Kidney (tissue), 14 donors: ENCODE measurements around the gene SLC1A1. TPM values are rescaled to one million over a fixed set of nuclear protein-coding genes. Genes with fewer than 3 reads are reported as not detected.
A peak's percentile ranks its signal among the peaks of the same experiment; 100 is the strongest.

Source experiments
- DNase-seq, 5 donors: peaks; one replicate each; pipeline ENCODE4 v3.0.0-alpha.2; 2013 to 2020
- FAIRE-seq: peaks from 2 replicates; lab custom pipeline; 2012; peaks lifted over from hg19 to GRCh38; lab: Jason Lieb, UNC
- H3K27ac ChIP-seq, 2 donors: one replicate each; pipeline ENCODE4 v1.7.0; 2013; ENCODE audit warnings: low read depth in 2 of 2, low read length in 2 of 2, inconsistent platforms in 1 of 2
- H3K27me3 ChIP-seq: one replicate; pipeline ENCODE4 v1.7.1; 2013; ENCODE audit warnings: low read length, inconsistent platforms; ENCODE audit not compliant: control insufficient read depth, insufficient read depth
- H3K36me3 ChIP-seq, 3 donors: one replicate each; pipeline versions ENCODE4 v1.7.0 to v1.7.1; 2013; ENCODE audit warnings: low read length in 3 of 3, control low read depth in 1 of 3, inconsistent platforms in 1 of 3; ENCODE audit not compliant: insufficient read depth in 3 of 3, control insufficient read depth in 2 of 3
- H3K4me1 ChIP-seq, 3 donors: one replicate each; pipeline versions ENCODE4 v1.7.0 to v1.7.1; 2013; ENCODE audit warnings: low read length in 3 of 3, inconsistent platforms in 1 of 3, low read depth in 1 of 3; ENCODE audit not compliant: control insufficient read depth in 2 of 3, insufficient read depth in 2 of 3
- H3K4me3 ChIP-seq, 3 donors: one replicate each; pipeline versions ENCODE4 v1.7.0 to v1.8.1; 2013; ENCODE audit warnings: low read length in 3 of 3, control low read depth in 1 of 3, inconsistent platforms in 1 of 3
- H3K9ac ChIP-seq, 3 donors: one replicate each; pipeline versions ENCODE4 v1.7.0 to v1.7.1; 2013; ENCODE audit warnings: low read length in 3 of 3, control low read depth in 1 of 3, inconsistent platforms in 1 of 3
- H3K9me3 ChIP-seq, 3 donors: one replicate each; pipeline versions ENCODE4 v1.7.0 to v1.7.1; 2013; ENCODE audit warnings: low read length in 3 of 3, control low read depth in 1 of 3, inconsistent platforms in 1 of 3; ENCODE audit not compliant: control insufficient read depth in 2 of 3, insufficient read depth in 1 of 3
- intact Hi-C: fragments of 100-400 bp; cut with DNase I; formaldehyde crosslinking; loops from one replicate; pipeline ENCODE4 v1.11.1; 2022
- polyA plus RNA-seq: library from polyadenylated mRNA; stranded (reverse); fragments of 350-450 nt; fragmentation: Illumina TruSeq; extraction: RNeasy Lipid Tissue Mini Kit (QIAGEN cat#74804); gene quantifications from one replicate; pipeline ENCODE4 v1.2.3, GENCODE V29; 2014; ENCODE audit warnings: low read depth, low replicate concordance; ENCODE audit not compliant: insufficient read depth
- total RNA-seq: library from RNA; stranded (reverse); fragmentation: NEBNext Ultra II Directional; extraction: Animal tissue kit (Norgen Biotek cat#: 25700); gene quantifications from one replicate; pipeline ENCODE4 v1.2.1, GENCODE V29; 2021
- TF ChIP-seq, protein P1 (sequence below): IDR thresholded peaks from 3 replicates; pipeline ENCODE4 v1.5.1; 2012; ENCODE audit warnings: mild to moderate bottlenecking, moderate library complexity, borderline replicate concordance; ENCODE audit not compliant: insufficient read depth; ENCODE audit errors: extremely low read depth
- donor health status: control.
- donor health status: control.
- donor health status: control.
- donor health status: control.
- donor health status: control.
- donor health status: DM: yes; HTN: yes; CAD: no.
- donor health status: Normal renal cell carcinoma (clear cell type).

Gene SLC1A1
- total and polyA plus RNA-seq, 2 donors from 2014 or later = 19.0 to 19.6 TPM

DNA sequence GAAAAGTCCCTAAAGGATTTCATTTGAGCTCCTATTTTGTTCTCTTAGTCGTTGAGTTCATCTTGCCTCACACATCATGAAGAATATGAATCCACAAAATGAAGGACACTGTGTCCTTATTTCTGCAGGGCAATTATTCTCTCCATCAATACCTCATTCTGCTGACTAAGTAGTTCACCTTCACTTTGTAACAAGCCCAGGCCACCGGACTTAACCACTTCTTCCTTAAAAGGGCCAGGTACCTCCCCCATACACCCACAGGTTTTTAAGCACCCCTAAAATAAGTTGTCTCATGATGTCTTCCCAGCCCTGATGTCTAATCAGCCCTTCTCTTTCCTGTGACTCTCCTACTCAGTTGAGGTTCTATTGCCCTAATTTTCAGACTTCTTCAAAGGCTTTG is 104.7 kb downstream of the SLC1A1 start:
- TF ChIP-seq, protein P1, sequence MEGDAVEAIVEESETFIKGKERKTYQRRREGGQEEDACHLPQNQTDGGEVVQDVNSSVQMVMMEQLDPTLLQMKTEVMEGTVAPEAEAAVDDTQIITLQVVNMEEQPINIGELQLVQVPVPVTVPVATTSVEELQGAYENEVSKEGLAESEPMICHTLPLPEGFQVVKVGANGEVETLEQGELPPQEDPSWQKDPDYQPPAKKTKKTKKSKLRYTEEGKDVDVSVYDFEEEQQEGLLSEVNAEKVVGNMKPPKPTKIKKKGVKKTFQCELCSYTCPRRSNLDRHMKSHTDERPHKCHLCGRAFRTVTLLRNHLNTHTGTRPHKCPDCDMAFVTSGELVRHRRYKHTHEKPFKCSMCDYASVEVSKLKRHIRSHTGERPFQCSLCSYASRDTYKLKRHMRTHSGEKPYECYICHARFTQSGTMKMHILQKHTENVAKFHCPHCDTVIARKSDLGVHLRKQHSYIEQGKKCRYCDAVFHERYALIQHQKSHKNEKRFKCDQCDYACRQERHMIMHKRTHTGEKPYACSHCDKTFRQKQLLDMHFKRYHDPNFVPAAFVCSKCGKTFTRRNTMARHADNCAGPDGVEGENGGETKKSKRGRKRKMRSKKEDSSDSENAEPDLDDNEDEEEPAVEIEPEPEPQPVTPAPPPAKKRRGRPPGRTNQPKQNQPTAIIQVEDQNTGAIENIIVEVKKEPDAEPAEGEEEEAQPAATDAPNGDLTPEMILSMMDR = no peak
- Histone ChIP-seq H3K27me3 (no peaks in the 10 kb centered on the region), H3K9ac (no peak overlapping the region), H3K9me3 (no peaks in the 10 kb centered on the region), H3K27ac (no peak overlapping the region), H3K36me3 (no peaks in the 10 kb centered on the region), H3K4me3 (no peak overlapping the region), H3K4me1 (peaks cover 0 to 5% (median 0%) of the 10 kb centered on the region in 3 donors)
- intact Hi-C loops = no loop called here
- FAIRE-seq = no peak
- DNase-seq = no peak

DNA sequence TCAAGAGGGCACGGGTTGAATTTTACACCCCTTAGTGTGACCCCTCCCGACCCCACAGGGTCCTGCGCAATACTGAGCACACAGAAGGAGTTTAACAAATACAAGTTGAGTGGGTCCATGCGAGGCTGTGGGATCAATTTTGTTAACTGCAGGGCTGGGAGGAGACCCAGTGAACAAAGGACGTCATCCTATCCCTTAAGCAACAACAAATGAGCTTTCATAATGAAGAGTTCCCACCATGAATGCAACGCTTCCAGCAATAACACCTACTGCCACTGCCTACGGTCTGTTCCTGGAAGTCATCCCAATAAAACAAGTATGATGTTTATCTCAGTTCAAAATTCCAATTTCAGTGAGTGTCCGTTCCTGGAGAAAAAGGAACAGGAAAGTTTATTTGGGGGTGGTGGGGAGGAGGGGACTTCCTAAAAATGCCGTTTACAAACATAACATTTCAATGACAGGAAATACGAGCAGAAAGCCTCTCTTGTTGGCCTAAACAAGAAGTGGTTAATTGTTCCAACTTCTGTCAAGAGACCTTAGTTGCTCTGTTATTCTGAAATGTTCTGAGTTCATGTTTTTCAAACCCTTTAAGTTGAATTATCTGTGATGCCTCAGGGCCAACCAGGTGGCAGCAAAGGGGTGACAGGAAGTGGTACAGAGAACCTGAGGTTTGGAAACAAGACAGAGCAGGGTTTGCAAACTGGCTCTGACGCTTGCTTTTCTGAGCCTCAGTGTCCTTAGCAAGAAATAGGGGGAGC is 106.1 kb downstream of the SLC1A1 start:
- no peak for FAIRE-seq
- no peaks in the 10 kb centered on the region for H3K9me3 ChIP-seq
- no peak for DNase-seq
- H3K27me3 ChIP-seq = no peaks in the 10 kb centered on the region
- H3K4me1 ChIP-seq = no peaks in the 10 kb centered on the region
- no peaks in the 10 kb centered on the region for H3K36me3 ChIP-seq
- no peak overlapping the region for H3K9ac ChIP-seq
- peak overlapping the region; percentile 5 to 16 for H3K27ac ChIP-seq
- no peak overlapping the region for H3K4me3 ChIP-seq
- TF ChIP-seq, protein P1 = no peak
- intact Hi-C loops = no loop called here

DNA sequence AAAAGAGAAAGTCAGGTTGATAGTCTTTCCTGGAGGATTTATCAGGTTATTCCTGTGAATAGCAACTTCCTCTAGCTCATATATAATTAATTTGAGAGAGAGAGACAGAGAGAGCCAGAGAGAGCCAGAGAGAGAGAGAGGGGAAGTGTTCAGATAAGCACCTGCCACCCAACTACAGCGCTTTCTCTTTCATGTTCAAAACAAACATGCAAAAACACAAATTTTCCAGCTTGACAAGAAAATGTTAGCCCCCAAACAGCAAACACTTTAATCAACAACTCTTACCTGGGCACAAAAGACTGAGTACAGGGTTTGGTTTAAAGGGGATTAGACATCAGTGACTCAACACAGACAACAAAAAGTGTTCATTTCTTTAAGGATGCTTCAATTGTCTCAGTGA is 110.1 kb downstream of the SLC1A1 start:
- Histone ChIP-seq H3K4me3 (no peak overlapping the region), H3K4me1 (no peaks in the 10 kb centered on the region), H3K27me3 (no peaks in the 10 kb centered on the region), H3K9me3 (no peaks in the 10 kb centered on the region), H3K9ac (no peak overlapping the region), H3K27ac (no peak overlapping the region), H3K36me3 (no peaks in the 10 kb centered on the region)
- TF ChIP-seq, protein P1 = no peak
- intact Hi-C loops = no loop called here
- FAIRE-seq = no peak
- no peak for DNase-seq

DNA sequence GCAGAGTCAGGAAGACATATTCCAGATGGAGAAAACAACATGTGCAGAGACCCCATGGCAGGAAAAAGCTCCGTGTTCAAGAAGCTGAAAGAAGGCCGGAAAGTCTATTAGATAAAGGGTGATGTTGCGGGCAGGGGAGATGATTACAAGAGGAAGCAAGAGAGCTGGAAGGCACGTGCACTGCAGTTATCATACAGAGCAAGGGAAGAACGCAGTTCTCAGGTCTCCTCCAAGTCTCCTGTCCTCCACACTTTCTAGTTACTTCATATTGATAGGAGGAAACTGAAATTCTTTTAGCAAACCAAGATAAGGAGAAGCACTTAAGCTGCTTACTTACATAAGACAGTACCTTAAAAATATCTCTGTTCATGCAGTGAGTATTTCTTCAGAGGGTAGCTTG is 113.6 kb downstream of the SLC1A1 start:
- Histone ChIP-seq H3K9me3 (no peaks in the 10 kb centered on the region), H3K4me3 (no peak overlapping the region), H3K27ac (no peak overlapping the region), H3K4me1 (no peaks in the 10 kb centered on the region), H3K9ac (no peak overlapping the region), H3K36me3 (no peaks in the 10 kb centered on the region), H3K27me3 (no peaks in the 10 kb centered on the region)
- TF ChIP-seq, protein P1 = no peak
- intact Hi-C loops = no loop called here
- FAIRE-seq (no peak), DNase-seq (no peak)
